Transverse colon (tissue), 4 donors: ENCODE measurements around the gene PRICKLE2. TPM values are rescaled to one million over a fixed set of nuclear protein-coding genes. Genes with fewer than 3 reads are reported as not detected.

Source experiments
- DNase-seq: peaks from one replicate; pipeline ENCODE4 v3.0.0-alpha.2; 2019
- H3K27ac ChIP-seq, 4 donors: fragments of 200-600 bp; sonication (generic); 2 replicates each; pipeline ENCODE4 v1.5.1; 2016 to 2018; ENCODE audit warnings: inconsistent platforms in 4 of 4
- H3K27me3 ChIP-seq: fragments of 200-600 bp; sonication (generic); 2 replicates; pipeline ENCODE4 v1.5.1; 2017; ENCODE audit warnings: inconsistent platforms
- H3K36me3 ChIP-seq, 4 donors: fragments of 200-600 bp; sonication (generic); 2 replicates each; pipeline ENCODE4 v1.5.1; 2017 to 2019; ENCODE audit warnings: inconsistent platforms in 4 of 4
- H3K4me1 ChIP-seq, 4 donors: fragments of 200-600 bp; sonication (generic); 2 replicates each; pipeline ENCODE4 v1.5.1; 2017 to 2020; ENCODE audit warnings: inconsistent platforms in 4 of 4
- H3K4me3 ChIP-seq, 4 donors: fragments of 200-600 bp; sonication (generic); 1 replicate in 1 of 4; 2 replicates in 3 of 4; pipeline versions ENCODE4 v1.5.1 to v1.6.1; 2017 to 2019; ENCODE audit warnings: inconsistent platforms in 4 of 4
- H3K9me3 ChIP-seq, 2 donors: fragments of 200-600 bp; sonication (generic); 2 replicates each; pipeline ENCODE4 v1.5.1; 2017 to 2019; ENCODE audit warnings: inconsistent platforms in 2 of 2
- EP300 ChIP-seq: sonication (generic); formaldehyde crosslinking; IDR thresholded peaks from one replicate; pipeline ENCODE4 v1.6.1; 2017; ENCODE audit warnings: antibody characterized with exemption, low read depth
- POLR2A ChIP-seq: fragments of 450-650 bp; IDR thresholded peaks from one replicate; pipeline ENCODE4 v1.6.1; 2016; ENCODE audit warnings: antibody characterized with exemption, mild to moderate bottlenecking, moderate library complexity
- POLR2AphosphoS5 ChIP-seq, 3 donors: sonication (generic); formaldehyde crosslinking; IDR thresholded peaks; one replicate each; pipeline ENCODE4 v1.6.1; 2016; ENCODE audit warnings: antibody characterized with exemption in 3 of 3
- WGBS, 2 donors: methylation state at CpG; one replicate each; pipeline ENCODE4 v1.1.5; 2018; ENCODE audit warnings: low coverage in 1 of 2; 5-methylcytosine and 5-hydroxymethylcytosine counted together
- in situ Hi-C, 4 donors: fragments of 200-750 bp; cut with MboI; loops; one replicate each; pipeline versions ENCODE4 v1.15.0 to v1.15.1; 2017; ENCODE audit warnings: low sequenced_read_pairs in 3 of 4, low pct_ligation_motif_present in 1 of 4, low pct_unique_long_range_greater_than_20kb in 1 of 4
- intact Hi-C: fragments of 100-400 bp; cut with DNase I; formaldehyde crosslinking; loops from one replicate; pipeline ENCODE4 v1.15.1; 2023; ENCODE audit warnings: low total_unique reads
- total RNA-seq, 4 donors: library from RNA; depleted of rRNA; stranded (reverse); fragments of >200 nt; gene quantifications; one replicate each; pipeline ENCODE4 v1.1.0, GENCODE V29; 2016
- TF ChIP-seq, protein P1 (sequence below), 5 experiments: fragments of 200-600 bp in 3 of 5; fragments of 450-650 bp in 2 of 5; sonication (generic) in 3 of 5; IDR thresholded peaks; 1 replicate in 2 of 5; 2 replicates in 3 of 5; pipeline ENCODE4 v1.5.1; 2016 to 2017; ENCODE audit warnings: antibody characterized with exemption in 5 of 5, inconsistent platforms in 3 of 5, mild to moderate bottlenecking in 2 of 5, moderate library complexity in 1 of 5

Gene PRICKLE2
- total RNA-seq, 4 donors from 2014 or later = 8.5 to 38.4 (median 17.4) TPM

DNA sequence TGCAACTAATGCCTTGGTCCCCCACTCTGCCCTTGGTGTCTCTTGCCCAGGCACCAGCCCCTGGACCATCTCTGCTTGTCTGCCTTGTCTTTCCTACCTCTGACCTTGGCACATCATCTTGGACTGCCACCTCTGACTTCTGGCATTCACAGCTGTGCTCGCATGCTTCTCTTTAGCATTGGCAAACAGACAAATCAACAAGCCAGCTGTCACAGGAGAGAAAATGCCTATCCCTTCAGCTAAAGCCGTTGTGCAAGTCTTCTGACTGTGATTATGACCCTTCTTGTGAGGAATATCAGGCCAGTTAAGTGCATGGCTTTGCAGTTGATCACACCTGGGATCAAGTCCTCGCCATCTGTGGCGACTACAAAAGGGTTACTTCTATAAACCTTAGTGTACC, 84.6 kb downstream of the PRICKLE2 start:
- Histone ChIP-seq H3K27ac (peak overlapping the region in 1 of 4 donors; percentile 15), H3K36me3 (no peaks in the 10 kb centered on the region), H3K4me1 (peaks cover 0 to 11% (median 0%) of the 10 kb centered on the region in 4 donors), H3K27me3 (no peaks in the 10 kb centered on the region), H3K9me3 (no peaks in the 10 kb centered on the region), H3K4me3 (no peak overlapping the region)
- intact Hi-C loops (loop anchor here (10.0 kb wide), 1 partner anchor 106 kb away; no protein-coding TSS in a partner anchor), in situ Hi-C loops (no loop called here)
- TF ChIP-seq POLR2AphosphoS5 (IDR thresholded peaks at IDR 0.05) (no peak), EP300 (no peak), POLR2A (no peak)
- TF ChIP-seq, protein P1, sequence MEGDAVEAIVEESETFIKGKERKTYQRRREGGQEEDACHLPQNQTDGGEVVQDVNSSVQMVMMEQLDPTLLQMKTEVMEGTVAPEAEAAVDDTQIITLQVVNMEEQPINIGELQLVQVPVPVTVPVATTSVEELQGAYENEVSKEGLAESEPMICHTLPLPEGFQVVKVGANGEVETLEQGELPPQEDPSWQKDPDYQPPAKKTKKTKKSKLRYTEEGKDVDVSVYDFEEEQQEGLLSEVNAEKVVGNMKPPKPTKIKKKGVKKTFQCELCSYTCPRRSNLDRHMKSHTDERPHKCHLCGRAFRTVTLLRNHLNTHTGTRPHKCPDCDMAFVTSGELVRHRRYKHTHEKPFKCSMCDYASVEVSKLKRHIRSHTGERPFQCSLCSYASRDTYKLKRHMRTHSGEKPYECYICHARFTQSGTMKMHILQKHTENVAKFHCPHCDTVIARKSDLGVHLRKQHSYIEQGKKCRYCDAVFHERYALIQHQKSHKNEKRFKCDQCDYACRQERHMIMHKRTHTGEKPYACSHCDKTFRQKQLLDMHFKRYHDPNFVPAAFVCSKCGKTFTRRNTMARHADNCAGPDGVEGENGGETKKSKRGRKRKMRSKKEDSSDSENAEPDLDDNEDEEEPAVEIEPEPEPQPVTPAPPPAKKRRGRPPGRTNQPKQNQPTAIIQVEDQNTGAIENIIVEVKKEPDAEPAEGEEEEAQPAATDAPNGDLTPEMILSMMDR (IDR thresholded peaks at IDR 0.05) = no peak
- no peak for DNase-seq
- WGBS, 2 donors = 77% methylated on average over 4 of the region's 4 CpGs; no CpG with 5 or more reads in 1 of the 2 donors

DNA sequence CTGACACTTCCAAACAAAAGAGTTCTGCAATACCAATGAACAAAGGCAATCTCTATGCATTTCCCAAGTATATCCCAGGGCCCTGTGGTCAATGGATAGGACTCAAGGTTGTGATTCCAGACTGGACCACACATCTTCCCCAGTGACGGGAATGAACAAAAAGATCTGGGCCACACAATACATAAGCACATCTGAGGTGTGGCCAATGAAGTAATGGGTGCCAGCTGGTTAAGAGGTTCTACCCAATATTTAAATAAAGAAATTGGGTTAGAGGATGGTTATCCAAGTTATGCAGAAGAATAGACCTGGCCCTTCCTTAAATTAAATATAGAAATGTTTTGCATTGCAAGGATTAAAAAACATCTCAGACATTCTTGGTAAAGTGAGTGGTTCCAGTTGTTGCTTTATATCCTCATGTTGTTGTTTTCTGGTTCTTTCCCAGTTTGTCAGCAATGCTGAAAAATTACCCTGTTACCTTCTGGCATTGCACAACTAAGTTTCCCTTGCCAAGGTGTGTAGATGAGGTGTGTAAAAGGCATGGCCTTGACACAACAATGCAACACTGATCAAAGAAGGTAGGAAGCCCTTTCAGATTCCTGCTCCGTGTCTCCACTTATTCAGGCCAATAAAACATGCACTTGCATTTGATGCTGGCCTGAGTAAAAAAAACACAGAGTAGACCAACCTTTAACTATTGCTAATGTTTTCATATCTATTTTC, 86.5 kb downstream of the PRICKLE2 start:
- in situ Hi-C loops (no loop called here), intact Hi-C loops (no loop called here)
- no peak for DNase-seq
- TF ChIP-seq POLR2A = no peak
- Histone ChIP-seq H3K4me3 (no peak overlapping the region), H3K36me3 (no peaks in the 10 kb centered on the region), H3K9me3 (no peaks in the 10 kb centered on the region), H3K4me1 (peaks cover 0 to 11% (median 4%) of the 10 kb centered on the region in 4 donors), H3K27me3 (no peaks in the 10 kb centered on the region), H3K27ac (no peak overlapping the region)
- WGBS, 2 donors = 44 to 75% methylated on average over 2 of the region's 2 CpGs

DNA sequence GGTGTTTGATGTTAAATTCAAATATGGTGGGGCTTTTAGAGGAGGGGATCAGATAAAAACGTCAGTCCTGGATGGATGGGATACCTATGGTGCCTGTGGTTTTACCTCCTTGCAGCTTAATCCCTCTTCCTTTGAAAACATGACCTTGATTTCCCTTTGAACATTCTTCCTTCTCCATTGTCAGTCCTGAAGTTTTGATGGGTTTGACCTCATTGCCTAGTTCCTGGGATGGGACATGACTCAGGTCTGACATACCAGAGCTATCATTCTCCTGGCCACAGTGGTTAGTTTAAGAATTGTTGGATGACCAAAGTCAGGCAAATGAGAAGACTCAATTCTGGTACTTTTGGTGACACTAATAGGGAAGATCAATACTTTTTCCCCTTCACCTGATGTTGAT, 87.2 kb downstream of the PRICKLE2 start:
- WGBS, 2 donors = 56 to 89% methylated on average over 1 of the region's 1 CpG
- TF ChIP-seq EP300 (no peak), POLR2AphosphoS5 (IDR thresholded peaks at IDR 0.05) (no peak), POLR2A (no peak)
- H3K36me3 ChIP-seq = no peaks in the 10 kb centered on the region
- peaks cover 0 to 10% (median 4%) of the 10 kb centered on the region in 4 donors for H3K4me1 ChIP-seq
- H3K9me3 ChIP-seq = no peaks in the 10 kb centered on the region
- no peak overlapping the region for H3K4me3 ChIP-seq
- no peak for DNase-seq
- in situ Hi-C loops (no loop called here), intact Hi-C loops (no loop called here)
- H3K27ac ChIP-seq = no peak overlapping the region
- H3K27me3 ChIP-seq = no peaks in the 10 kb centered on the region

DNA sequence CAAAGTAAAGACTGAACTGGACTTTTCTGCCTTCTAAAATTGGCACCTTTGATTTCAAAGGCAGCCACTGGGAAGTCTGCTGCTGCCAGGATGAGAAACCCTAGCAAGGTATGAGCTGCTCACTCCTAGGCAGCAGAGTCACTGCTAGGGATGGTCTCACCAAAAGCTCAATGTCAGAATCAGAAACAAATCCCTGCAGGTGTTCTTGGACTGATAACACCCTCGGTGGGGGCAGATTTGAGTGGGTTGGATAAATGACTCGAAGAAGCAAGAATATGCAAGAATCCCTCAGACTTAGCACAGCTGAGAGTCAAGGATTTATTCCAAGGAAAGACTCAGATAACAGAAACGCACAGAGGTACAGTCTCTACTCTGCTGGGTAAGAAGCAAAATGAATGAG, 90.4 kb downstream of the PRICKLE2 start:
- H3K4me1 ChIP-seq = peaks cover 0 to 10% (median 4%) of the 10 kb centered on the region in 4 donors
- H3K27ac ChIP-seq = no peak overlapping the region
- H3K9me3 ChIP-seq = no peaks in the 10 kb centered on the region
- no peak overlapping the region for H3K4me3 ChIP-seq
- 70 to 76% methylated on average over 2 to 3 of the region's 3 CpGs for WGBS, 2 donors
- no peaks in the 10 kb centered on the region for H3K27me3 ChIP-seq
- intact Hi-C loops (no loop called here), in situ Hi-C loops (no loop called here)
- no peak for TF ChIP-seq POLR2AphosphoS5 (IDR thresholded peaks at IDR 0.05)
- TF ChIP-seq, protein P1 (IDR thresholded peaks at IDR 0.05) = no peak
- no peak for TF ChIP-seq POLR2A
- TF ChIP-seq EP300 = no peak
- no peak for DNase-seq
- no peaks in the 10 kb centered on the region for H3K36me3 ChIP-seq

GRCh38 chr3:64133987-64134386, 91.3 kb downstream of the PRICKLE2 start:
- intact Hi-C loops (no loop called here), in situ Hi-C loops (no loop called here)
- Histone ChIP-seq H3K27ac (no peak overlapping the region), H3K27me3 (no peaks in the 10 kb centered on the region), H3K4me3 (no peak overlapping the region), H3K4me1 (peaks cover 0 to 10% (median 4%) of the 10 kb centered on the region in 4 donors), H3K36me3 (no peaks in the 10 kb centered on the region), H3K9me3 (no peaks in the 10 kb centered on the region)
- no peak for DNase-seq
- TF ChIP-seq, protein P1 (IDR thresholded peaks at IDR 0.05) = no peak
- TF ChIP-seq POLR2A (no peak), EP300 (no peak), POLR2AphosphoS5 (IDR thresholded peaks at IDR 0.05) (no peak)
- WGBS, 2 donors = 91% methylated on average over 6 of the region's 6 CpGs; no CpG with 5 or more reads in 1 of the 2 donors
